Superior temporal gyrus (tissue), 1 donor: ENCODE measurements around the gene LGALS3BP.
"Not testable (repeated sequence)": the region's sequence is repeated elsewhere in the genome, so short reads cannot be mapped to it uniquely, and the experiment has no call there.

Source experiments
- DNase-seq: peaks from one replicate; pipeline ENCODE4 v3.0.0-alpha.2; 2016; ENCODE audit errors: extremely low spot score

LGALS3BP gene, protein sequence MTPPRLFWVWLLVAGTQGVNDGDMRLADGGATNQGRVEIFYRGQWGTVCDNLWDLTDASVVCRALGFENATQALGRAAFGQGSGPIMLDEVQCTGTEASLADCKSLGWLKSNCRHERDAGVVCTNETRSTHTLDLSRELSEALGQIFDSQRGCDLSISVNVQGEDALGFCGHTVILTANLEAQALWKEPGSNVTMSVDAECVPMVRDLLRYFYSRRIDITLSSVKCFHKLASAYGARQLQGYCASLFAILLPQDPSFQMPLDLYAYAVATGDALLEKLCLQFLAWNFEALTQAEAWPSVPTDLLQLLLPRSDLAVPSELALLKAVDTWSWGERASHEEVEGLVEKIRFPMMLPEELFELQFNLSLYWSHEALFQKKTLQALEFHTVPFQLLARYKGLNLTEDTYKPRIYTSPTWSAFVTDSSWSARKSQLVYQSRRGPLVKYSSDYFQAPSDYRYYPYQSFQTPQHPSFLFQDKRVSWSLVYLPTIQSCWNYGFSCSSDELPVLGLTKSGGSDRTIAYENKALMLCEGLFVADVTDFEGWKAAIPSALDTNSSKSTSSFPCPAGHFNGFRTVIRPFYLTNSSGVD

GRCh38 chr17:78979780-78980623, at the start of gene LGALS3BP:
TSS of gene LGALS3BP (minus strand) at chr17:78979923. CDS start at chr17:78977191, 2,732 bp downstream.
- DNase-seq, result peak; percentile 88

DNA sequence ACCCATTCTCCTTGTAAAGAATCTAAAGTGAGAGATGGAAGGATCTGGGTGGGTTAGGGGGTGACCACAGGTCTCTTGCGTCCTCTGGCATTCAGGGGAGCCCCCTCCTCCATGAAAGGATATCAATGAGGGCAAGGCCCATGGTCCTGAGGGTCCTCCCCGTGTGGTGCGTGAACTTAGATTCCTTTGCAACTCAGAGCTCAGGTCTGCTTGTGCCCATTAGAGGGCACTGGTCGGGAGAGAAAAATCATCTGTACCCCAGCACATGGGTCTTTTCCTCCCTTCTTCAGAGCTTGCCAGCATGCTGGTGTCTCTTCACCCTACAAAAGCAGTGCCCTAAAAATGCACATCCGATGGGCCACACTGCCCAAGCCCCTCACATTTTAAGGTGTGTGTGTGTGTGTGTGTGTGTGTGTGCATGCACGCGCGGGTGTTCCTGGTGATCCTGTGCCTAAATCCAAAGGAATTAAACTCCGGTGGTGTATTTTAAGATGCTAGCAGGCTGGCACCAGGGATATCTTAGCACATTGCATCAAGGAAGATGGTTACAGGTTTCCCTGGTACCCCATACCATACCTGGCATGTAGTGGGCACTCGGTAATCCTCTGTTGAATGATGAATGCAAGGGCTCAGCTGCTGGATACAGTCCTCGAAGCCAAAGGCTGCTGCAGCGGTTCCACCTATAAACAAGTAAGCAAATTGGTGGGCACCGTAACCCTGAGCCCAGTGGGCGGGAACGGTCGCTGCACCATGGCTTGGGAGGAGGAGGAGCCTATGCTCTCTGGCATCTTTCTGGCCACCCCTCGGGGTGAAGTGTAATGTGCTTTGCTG, 49.0 kb upstream of the LGALS3BP start:
- no peak for DNase-seq

GRCh38 chr17:79027925-79028491, 48.3 kb upstream of the LGALS3BP start:
- DNase-seq, result no peak

GRCh38 chr17:79027274-79027924, 47.7 kb upstream of the LGALS3BP start:
- no peak for DNase-seq

GRCh38 chr17:79026376-79027273, 46.9 kb upstream of the LGALS3BP start:
- DNase-seq, result no peak

- DNase-seq, result no peak
Measured at GRCh38 chr17:79024901-79025737, 45.4 kb upstream of the LGALS3BP start.

GRCh38 chr17:79023886-79024771, 44.4 kb upstream of the LGALS3BP start, which contains the start of gene C1QTNF1:
TSS of gene C1QTNF1 (plus strand) at chr17:79024169. CDS start at chr17:79043969, 19,800 bp downstream.
- no peak for DNase-seq

DNA sequence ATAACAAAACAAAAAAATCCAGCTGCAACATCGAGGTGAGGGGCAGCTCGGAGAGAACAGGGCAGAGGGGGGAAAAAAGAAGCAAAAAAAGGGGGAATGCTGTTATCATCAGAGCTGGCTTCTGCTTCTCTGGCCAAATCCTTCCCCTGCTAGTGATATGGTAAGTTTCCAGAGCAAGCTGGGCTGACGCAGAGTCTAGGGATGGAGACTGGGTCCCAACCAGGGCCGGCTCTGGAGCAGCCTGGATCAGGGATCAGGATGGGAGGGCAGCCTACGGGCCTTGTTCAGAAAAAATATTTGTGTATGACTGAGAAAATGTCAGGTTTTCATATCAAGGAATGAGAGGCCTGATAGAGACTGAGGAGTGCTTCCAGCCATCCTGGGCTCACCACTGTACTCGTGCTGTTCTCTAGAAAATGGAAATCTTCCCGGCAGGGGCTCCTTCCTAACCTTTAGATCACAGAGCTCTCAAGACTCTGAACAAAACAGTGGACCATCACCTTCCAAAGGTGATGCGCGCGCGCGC, 43.5 kb upstream of the LGALS3BP start:
- DNase-seq, result no peak

DNA sequence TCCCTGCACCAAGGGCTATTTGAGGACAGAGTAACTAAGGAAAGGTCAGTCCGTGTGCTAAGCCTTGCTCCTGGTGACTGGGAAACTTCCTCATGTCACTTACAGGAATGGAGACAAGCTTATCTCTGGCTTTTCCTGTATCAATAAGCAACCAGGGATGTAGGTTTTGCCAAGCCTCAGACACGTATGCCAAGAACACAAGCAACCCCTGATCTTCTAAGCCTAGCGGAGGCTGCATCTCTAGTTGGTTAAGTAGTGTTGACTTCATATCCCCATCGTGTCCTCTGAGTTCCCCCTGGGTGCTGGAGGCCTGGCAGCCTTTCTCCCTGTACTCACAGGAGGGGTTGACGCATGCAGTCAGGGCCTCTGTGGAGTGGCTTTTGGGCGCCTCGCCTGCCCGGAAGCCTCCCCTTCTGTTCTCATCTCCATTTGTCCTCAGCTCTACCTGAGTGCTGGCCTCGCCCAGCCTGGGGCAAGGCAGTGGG, 42.8 kb upstream of the LGALS3BP start:
- DNase-seq, result no peak

DNA sequence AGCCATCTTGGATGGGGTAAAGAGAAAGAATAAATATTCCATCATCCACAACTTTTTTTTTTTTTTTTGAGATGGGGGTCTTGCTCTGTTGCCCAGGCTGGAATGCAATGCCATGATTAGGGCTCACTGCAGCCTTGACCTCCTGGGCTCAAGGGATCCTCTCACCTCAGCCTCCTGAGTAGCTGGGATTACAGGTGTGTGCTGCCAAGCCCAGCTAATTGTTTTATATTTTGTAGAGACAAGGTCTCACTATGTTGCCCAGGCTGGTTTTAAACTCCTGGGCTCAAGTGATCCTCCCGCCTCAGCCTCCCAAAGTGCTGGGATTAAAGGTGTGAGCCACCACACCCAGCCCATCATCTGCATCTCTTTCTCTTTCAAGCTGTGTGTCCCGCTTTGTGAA, 42.2 kb upstream of the LGALS3BP start:
- not testable (repeated sequence) for DNase-seq

- no peak for DNase-seq
Measured at GRCh38 chr17:79020631-79021301, 41.0 kb upstream of the LGALS3BP start.

DNA sequence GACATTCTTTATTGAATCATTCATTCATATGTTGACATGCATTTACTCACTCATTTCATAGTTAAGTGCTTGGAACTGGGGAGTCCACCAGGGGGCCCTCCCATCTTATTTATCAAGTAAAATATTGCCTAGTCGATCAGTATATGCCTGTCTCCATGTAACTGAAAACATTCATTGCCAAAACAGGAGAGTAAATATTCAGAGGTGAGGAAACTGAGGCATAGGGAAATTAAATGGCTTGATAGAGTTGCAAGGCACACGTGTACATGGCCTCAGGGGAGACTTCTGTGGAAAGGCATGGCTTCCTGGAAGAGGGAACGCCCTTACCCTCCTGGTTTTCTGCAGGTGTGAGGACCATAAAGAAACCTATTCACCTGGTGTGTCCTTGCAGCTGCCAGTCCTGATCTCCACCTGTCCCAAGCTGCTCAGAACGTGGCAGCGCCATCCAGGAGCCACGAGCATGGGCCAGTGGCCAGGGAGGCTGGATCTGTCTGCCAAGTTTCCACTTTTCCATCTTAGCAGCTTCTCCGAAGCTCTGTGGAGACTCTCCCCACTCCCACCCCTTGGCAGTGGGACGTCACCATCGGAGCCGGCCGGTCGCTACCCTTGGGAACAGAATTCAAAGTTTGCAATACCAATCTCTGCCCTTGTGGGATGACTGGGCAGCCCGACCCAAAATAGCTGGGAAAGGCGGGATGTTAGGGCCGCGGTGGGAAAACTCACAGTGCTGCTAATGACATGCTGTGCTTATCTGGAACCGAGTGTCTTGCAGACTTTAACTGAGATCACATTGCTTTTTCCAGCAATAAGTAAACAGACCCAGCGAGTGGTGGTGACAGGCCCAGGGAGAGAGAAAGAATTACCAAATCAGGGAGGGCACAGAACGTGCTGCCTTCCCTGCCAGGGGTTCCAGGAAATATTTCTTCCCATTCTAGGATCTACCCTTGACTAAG, 40.2 kb upstream of the LGALS3BP start:
- DNase-seq, result peak; percentile 57

DNA sequence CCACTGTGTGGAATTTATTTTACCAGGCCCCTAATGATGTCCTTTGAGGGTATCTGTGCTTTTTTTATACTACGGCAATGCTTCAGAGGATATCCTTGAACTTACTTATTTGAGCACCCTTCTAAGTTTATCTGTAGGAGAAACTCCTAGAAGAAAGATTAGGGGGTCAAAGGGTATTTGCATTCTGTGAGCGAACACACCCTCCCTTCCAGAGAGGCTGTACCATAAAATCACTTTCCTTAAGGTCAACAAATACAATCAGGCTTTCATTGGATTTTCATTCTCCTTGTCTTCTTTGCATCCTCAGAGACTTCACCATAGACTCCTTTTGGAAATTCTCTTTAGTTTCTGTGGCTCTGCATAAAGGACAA, 39.5 kb upstream of the LGALS3BP start:
- no peak for DNase-seq

GRCh38 chr17:79018370-79018695, 38.6 kb upstream of the LGALS3BP start:
- no peak for DNase-seq

DNA sequence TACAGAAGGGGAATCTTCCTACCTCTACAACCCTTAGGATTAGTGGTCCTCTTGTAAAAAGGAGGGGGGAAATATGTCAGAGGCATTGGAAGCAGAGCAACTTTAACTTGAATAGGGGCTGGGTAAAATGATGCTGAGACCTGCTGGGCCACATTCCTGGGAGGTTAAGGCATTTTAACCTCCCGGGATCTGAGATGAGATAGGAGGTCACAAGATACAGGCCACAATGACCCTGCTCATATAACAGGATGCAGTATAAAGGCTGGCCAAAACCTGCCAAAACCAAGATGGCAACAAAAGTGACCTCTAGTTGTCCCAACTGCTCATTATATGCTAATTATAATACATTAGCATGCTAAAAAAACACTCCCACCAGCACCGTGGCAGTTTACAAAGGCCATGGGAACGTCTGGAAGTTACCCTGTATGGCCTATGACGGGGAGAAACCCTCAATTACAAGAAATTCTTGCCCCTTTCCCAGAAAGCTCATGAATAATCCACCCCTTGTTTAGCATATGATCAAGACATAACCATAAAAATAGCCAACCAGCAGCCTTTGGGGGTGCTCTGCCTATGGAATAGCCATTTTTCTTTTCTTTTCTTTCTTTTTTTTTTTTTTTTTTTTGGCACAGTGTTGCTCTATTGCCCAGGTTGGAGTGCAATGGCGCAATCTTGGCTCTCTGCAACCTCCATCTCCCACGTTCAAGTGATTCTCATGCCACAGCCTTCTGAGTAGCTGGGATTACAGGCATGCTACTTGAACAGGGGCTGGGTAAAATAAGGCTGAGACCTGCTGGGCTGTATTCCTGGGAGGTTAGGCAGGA, 38.0 kb upstream of the LGALS3BP start:
- DNase-seq, result no peak
